H4 (cell line): ENCODE results near the gene MAD1L1. TPM values are rescaled to one million over a fixed set of nuclear protein-coding genes. Genes with fewer than 3 reads are reported as not detected.

Experiments used
- DNase-seq: peaks from one replicate; pipeline ENCODE4 v3.0.0-alpha.2; 2015; ENCODE audit warnings: low spot score
- total RNA-seq: library from RNA; depleted of rRNA; stranded (reverse); fragments of >200 nt; shearing (Covaris generic); gene quantifications from 2 replicates; pipeline ENCODE4 v1.2.3, GENCODE V29; 2014

Gene MAD1L1
- total RNA-seq, 1 experiment from 2014 or later, result 121 TPM

GRCh38 chr7:1916601-1916970, 316.2 kb downstream of the MAD1L1 start:
- DNase-seq, result no peak

GRCh38 chr7:1915956-1916600, 316.7 kb downstream of the MAD1L1 start:
- DNase-seq, result no peak

GRCh38 chr7:1915326-1915725, 317.4 kb downstream of the MAD1L1 start:
- DNase-seq, result no peak

- DNase-seq, result no peak
Measured at GRCh38 chr7:1914743-1915142, 318.0 kb downstream of the MAD1L1 start.

- no peak for DNase-seq
Measured at GRCh38 chr7:1914321-1914720, 318.4 kb downstream of the MAD1L1 start.

- no peak for DNase-seq
Measured at GRCh38 chr7:1913466-1914282, 319.1 kb downstream of the MAD1L1 start.

GRCh38 chr7:1912593-1913465, 319.9 kb downstream of the MAD1L1 start:
- DNase-seq, result no peak

GRCh38 chr7:1911571-1911970, 321.2 kb downstream of the MAD1L1 start:
- DNase-seq, result no peak

- DNase-seq, result no peak
Measured at GRCh38 chr7:1910827-1911226, 321.9 kb downstream of the MAD1L1 start.

- DNase-seq, result no peak
Measured at GRCh38 chr7:1910081-1910685, 322.6 kb downstream of the MAD1L1 start.

GRCh38 chr7:1909476-1909875, 323.3 kb downstream of the MAD1L1 start:
- no peak for DNase-seq

- DNase-seq, result no peak
Measured at GRCh38 chr7:1908823-1909420, 323.8 kb downstream of the MAD1L1 start.

GRCh38 chr7:1907751-1908365, 324.9 kb downstream of the MAD1L1 start:
- no peak for DNase-seq

GRCh38 chr7:1906988-1907745, 325.6 kb downstream of the MAD1L1 start:
- no peak for DNase-seq

GRCh38 chr7:1906087-1906830, 326.5 kb downstream of the MAD1L1 start:
- DNase-seq, result no peak

- no peak for DNase-seq
Measured at GRCh38 chr7:1902231-1902855, 330.4 kb downstream of the MAD1L1 start.

GRCh38 chr7:1901431-1902210, 331.1 kb downstream of the MAD1L1 start:
- DNase-seq, result no peak

- DNase-seq, result no peak
Measured at GRCh38 chr7:1900847-1901246, 331.9 kb downstream of the MAD1L1 start.
